Measurements from ENCODE around the gene MAPRE2. TPM values are rescaled to one million over a fixed set of nuclear protein-coding genes. Genes with fewer than 3 reads are reported as not detected.

Gene MAPRE2
- total RNA-seq, 1 donor from 2014 or later = 17.1 TPM

DNA sequence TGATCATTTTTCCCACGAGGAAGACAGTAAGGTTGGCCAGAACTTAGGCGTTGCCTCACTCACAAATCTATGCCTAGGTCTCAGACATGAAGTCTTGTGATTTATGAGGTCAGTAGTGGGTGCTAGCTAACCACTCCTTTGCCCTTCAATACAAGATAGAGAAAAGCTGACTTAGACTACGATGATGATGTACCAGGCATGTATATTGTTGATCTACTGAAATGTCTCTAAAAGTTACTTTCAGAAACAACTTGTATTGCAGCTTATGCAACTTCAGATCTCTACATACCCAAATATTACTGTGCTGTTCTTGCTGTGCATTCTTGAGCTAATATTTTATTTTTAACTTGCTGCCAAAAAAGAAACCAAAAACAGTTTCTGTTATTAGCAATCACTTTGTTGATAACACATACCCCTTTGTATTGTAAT lies 30.6 kb downstream of the MAPRE2 start:
- Mint-ChIP-seq H3K27ac (no peak overlapping the region), H3K9me3 (no peaks in the 10 kb centered on the region), H3K27me3 (ENCODE audit: low read depth) (no peaks in the 10 kb centered on the region), H3K4me3 (no peak overlapping the region), H3K36me3 (peaks cover 8% of the 10 kb centered on the region), H3K4me1 (peaks cover 19% of the 10 kb centered on the region)
- DNase-seq (ENCODE audit: low spot score in 2 of 2, unreplicated experiment in 2 of 2) = no peak
- TF ChIP-seq, protein P1, sequence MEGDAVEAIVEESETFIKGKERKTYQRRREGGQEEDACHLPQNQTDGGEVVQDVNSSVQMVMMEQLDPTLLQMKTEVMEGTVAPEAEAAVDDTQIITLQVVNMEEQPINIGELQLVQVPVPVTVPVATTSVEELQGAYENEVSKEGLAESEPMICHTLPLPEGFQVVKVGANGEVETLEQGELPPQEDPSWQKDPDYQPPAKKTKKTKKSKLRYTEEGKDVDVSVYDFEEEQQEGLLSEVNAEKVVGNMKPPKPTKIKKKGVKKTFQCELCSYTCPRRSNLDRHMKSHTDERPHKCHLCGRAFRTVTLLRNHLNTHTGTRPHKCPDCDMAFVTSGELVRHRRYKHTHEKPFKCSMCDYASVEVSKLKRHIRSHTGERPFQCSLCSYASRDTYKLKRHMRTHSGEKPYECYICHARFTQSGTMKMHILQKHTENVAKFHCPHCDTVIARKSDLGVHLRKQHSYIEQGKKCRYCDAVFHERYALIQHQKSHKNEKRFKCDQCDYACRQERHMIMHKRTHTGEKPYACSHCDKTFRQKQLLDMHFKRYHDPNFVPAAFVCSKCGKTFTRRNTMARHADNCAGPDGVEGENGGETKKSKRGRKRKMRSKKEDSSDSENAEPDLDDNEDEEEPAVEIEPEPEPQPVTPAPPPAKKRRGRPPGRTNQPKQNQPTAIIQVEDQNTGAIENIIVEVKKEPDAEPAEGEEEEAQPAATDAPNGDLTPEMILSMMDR (IDR thresholded peaks at IDR 0.05; ENCODE audit: unreplicated experiment) = no peak

- no peak overlapping the region for H3K4me3 Mint-ChIP-seq
These were observed 31.4 kb downstream of the MAPRE2 start for GRCh38 chr18:35072616-35073015.

GRCh38 chr18:35073186-35074105 lies 32.2 kb downstream of the MAPRE2 start:
- no peak for DNase-seq (ENCODE audit: low spot score in 2 of 2, unreplicated experiment in 2 of 2)
- H3K27me3 Mint-ChIP-seq (ENCODE audit: low read depth) = no peaks in the 10 kb centered on the region
- peaks cover 8% of the 10 kb centered on the region for H3K36me3 Mint-ChIP-seq
- no peak overlapping the region for H3K4me3 Mint-ChIP-seq
- no peaks in the 10 kb centered on the region for H3K9me3 Mint-ChIP-seq
- TF ChIP-seq, protein P1 (IDR thresholded peaks at IDR 0.05; ENCODE audit: unreplicated experiment) = no peak
- H3K4me1 Mint-ChIP-seq = peaks cover 19% of the 10 kb centered on the region
- H3K27ac Mint-ChIP-seq = peak overlapping the region; percentile 16

More at GRCh38 chr18:35072616-35073015, 31.4 kb downstream of the MAPRE2 start:
- Mint-ChIP-seq H3K27me3 (ENCODE audit: low read depth) (no peaks in the 10 kb centered on the region), H3K4me1 (peaks cover 19% of the 10 kb centered on the region), H3K36me3 (peaks cover 8% of the 10 kb centered on the region), H3K9me3 (no peaks in the 10 kb centered on the region), H3K27ac (no peak overlapping the region)
- TF ChIP-seq, protein P1 (IDR thresholded peaks at IDR 0.05; ENCODE audit: unreplicated experiment) = no peak
- DNase-seq (ENCODE audit: low spot score in 2 of 2, unreplicated experiment in 2 of 2) = no peak

GRCh38 chr18:35074581-35074980 lies 33.4 kb downstream of the MAPRE2 start:
- Mint-ChIP-seq H3K4me1 (peaks cover 19% of the 10 kb centered on the region), H3K9me3 (no peaks in the 10 kb centered on the region), H3K36me3 (peaks cover 8% of the 10 kb centered on the region), H3K27ac (no peak overlapping the region), H3K4me3 (no peak overlapping the region), H3K27me3 (ENCODE audit: low read depth) (no peaks in the 10 kb centered on the region)
- DNase-seq (ENCODE audit: low spot score in 2 of 2, unreplicated experiment in 2 of 2) = no peak
- TF ChIP-seq, protein P1 (IDR thresholded peaks at IDR 0.05; ENCODE audit: unreplicated experiment) = no peak

DNA sequence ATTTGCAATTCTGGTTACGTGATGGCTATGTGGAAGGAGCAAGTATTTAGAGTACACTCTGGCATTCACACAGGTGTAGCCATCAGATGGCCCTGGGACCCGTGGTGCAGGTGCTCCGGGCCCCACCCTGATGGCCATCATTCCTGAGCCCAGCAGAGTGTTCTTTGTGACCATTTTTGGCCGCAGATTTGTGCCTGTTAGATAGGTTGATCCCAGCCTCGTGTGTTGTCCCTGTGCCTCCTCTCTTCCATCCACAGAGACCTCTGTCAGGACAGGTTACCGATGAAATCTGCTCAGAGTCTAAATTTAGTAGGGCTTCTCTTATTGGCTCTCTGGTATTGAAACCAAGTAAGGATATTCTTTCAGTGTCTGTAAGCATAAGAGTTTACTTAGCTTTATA lies 33.9 kb downstream of the MAPRE2 start:
- H3K27ac Mint-ChIP-seq = no peak overlapping the region

More for the DNA sequence above, 33.9 kb downstream of the MAPRE2 start:
- H3K27me3 Mint-ChIP-seq (ENCODE audit: low read depth) = no peaks in the 10 kb centered on the region
- TF ChIP-seq, protein P1 (IDR thresholded peaks at IDR 0.05; ENCODE audit: unreplicated experiment) = no peak
- H3K4me1 Mint-ChIP-seq = peaks cover 19% of the 10 kb centered on the region
- H3K36me3 Mint-ChIP-seq = peaks cover 8% of the 10 kb centered on the region
- no peaks in the 10 kb centered on the region for H3K9me3 Mint-ChIP-seq
- no peak for DNase-seq (ENCODE audit: low spot score in 2 of 2, unreplicated experiment in 2 of 2)
- no peak overlapping the region for H3K4me3 Mint-ChIP-seq
